Measurements from ENCODE around the gene QSER1.

GRCh38 chr11:32911413-32911812, 18.8 kb downstream of the QSER1 start:
- TF ChIP-seq TARDBP (IDR thresholded peaks at IDR 0.05) (no peak), FOXM1 (IDR thresholded peaks at IDR 0.05; ENCODE audit: borderline replicate concordance) (no peak)

All from HEK293T (cell line).